Measurements from ENCODE around the gene TNS3. TPM values are rescaled to one million over a fixed set of nuclear protein-coding genes. Genes with fewer than 3 reads are reported as not detected.

Gene TNS3
- total and polyA plus RNA-seq, 2 of the 13 experiments (the other 11 are each of a cell fraction or from before 2014, with no cell fraction given) = 52.9 to 55.7 TPM

DNA sequence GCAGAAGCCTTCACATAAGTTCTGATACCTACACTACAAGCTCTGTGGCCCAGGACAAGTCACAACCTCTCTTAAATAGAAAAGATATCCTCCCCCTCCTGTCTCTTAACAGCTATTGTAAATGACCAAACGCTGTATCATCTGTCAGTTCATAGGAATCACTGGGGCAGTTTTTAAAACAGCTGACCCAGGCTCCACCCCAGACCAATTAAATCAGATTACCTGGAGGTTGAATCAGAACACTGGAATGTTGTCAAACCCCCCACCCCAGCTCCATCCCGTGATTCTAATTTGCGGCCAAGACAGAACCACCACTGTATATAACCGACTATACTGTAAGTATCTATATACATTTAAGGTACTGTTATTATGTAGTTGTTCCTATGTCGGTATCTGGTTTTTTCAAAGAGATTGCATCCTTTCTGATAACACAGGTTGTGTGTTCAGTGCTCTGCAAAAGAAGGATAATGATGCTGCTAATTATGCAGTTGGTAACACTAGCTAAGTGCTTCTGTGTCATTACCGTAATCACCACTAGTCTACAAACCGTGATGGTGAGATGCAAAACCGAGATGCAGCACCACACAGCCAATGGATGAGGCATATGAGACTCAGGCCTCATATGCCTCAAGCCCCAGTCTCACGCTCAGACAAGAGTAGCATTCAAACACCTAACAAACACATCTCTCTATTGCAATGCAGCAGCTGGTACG is 47.4 kb downstream of the TNS3 start:
- Histone ChIP-seq H3K9me3 (ENCODE audit: low read length) (no peaks in the 10 kb centered on the region), H2AFZ (ENCODE audit: low read length) (no peak overlapping the region), H3K79me2 (ENCODE audit: insufficient read depth, low read length) (peaks cover 93% of the 10 kb centered on the region), H3K4me1 (ENCODE audit: insufficient read depth, low read length) (peaks cover 96% of the 10 kb centered on the region), H3K4me2 (ENCODE audit: low read depth, low read length) (peak overlapping the region; percentile 90), H3K9ac (ENCODE audit: insufficient read depth, low read depth, low read length) (no peak overlapping the region), H3K27ac (ENCODE audit: extremely low read length, insufficient read depth, low read length) (peak overlapping the region; percentile 86), H3K4me3 (replicated peaks in 1 of 3; ENCODE audit: insufficient read depth in 1 of 3, low read depth in 2 of 3, low read length in 3 of 3) (peak overlapping the region in 1 of 3 experiments; percentile 68; a peak in 1 of 6 replicates), H3K36me3 (replicated peaks in 1 of 2; ENCODE audit: control insufficient read depth in 1 of 2, insufficient read depth in 2 of 2, low read length in 2 of 2) (peaks cover 2 to 5% of the 10 kb centered on the region in 2 experiments), H4K20me1 (ENCODE audit: insufficient read depth, low read length) (peaks cover 36% of the 10 kb centered on the region), H3K27me3 (ENCODE audit: control insufficient read depth in 1 of 2, insufficient read depth in 2 of 2, low read length in 2 of 2) (no peaks in the 10 kb centered on the region; a peak in 1 of 5 replicates)
- no peak for DNase-seq (ENCODE audit: low spot score)
- TF ChIP-seq MXD4 (CRISPR knock-in tag; IDR thresholded peaks at IDR 0.05) (0 out of 2 replicates have a peak, but pooled peaks have one; percentile 10), ZEB1 (IDR thresholded peaks at IDR 0.05; ENCODE audit: insufficient replicate concordance, low read depth) (no peak), ZNF230 (CRISPR knock-in tag; IDR thresholded peaks at IDR 0.05) (no peak), TRIM24 (CRISPR knock-in tag; IDR thresholded peaks at IDR 0.05) (no peak), MYNN (CRISPR knock-in tag; IDR thresholded peaks at IDR 0.05; ENCODE audit: low read depth) (0 out of 2 replicates have a peak, but pooled peaks have one; percentile 3), REPIN1 (CRISPR knock-in tag; IDR thresholded peaks at IDR 0.05; ENCODE audit: borderline replicate concordance, low read depth) (no peak), MBD4 (IDR thresholded peaks at IDR 0.05; ENCODE audit: borderline replicate concordance, low read length) (no peak), ARHGAP35 (CRISPR knock-in tag; IDR thresholded peaks at IDR 0.05; ENCODE audit: borderline replicate concordance) (no peak), GZF1 (CRISPR knock-in tag; IDR thresholded peaks at IDR 0.05) (peak; percentile 97), ATF1 (CRISPR knock-in tag; IDR thresholded peaks at IDR 0.05) (0 out of 2 replicates have a peak, but pooled peaks have one; percentile 30), CBFB (CRISPR knock-in tag; IDR thresholded peaks at IDR 0.05) (no peak), ZNF205 (CRISPR knock-in tag; IDR thresholded peaks at IDR 0.05) (no peak), ZZZ3 (CRISPR knock-in tag; IDR thresholded peaks at IDR 0.05; ENCODE audit: borderline replicate concordance) (no peak), ZNF17 (CRISPR knock-in tag; IDR thresholded peaks at IDR 0.05) (no peak), RAD21 (CRISPR knock-in tag; IDR thresholded peaks at IDR 0.05) (0 out of 2 replicates have a peak, but pooled peaks have one; percentile 6), MIER2 (CRISPR knock-in tag; IDR thresholded peaks at IDR 0.05) (no peak), ELF3 (CRISPR knock-in tag; IDR thresholded peaks at IDR 0.05) (no peak), DNMT1 (CRISPR knock-in tag; IDR thresholded peaks at IDR 0.05) (no peak)
- TF ChIP-seq, protein P1, sequence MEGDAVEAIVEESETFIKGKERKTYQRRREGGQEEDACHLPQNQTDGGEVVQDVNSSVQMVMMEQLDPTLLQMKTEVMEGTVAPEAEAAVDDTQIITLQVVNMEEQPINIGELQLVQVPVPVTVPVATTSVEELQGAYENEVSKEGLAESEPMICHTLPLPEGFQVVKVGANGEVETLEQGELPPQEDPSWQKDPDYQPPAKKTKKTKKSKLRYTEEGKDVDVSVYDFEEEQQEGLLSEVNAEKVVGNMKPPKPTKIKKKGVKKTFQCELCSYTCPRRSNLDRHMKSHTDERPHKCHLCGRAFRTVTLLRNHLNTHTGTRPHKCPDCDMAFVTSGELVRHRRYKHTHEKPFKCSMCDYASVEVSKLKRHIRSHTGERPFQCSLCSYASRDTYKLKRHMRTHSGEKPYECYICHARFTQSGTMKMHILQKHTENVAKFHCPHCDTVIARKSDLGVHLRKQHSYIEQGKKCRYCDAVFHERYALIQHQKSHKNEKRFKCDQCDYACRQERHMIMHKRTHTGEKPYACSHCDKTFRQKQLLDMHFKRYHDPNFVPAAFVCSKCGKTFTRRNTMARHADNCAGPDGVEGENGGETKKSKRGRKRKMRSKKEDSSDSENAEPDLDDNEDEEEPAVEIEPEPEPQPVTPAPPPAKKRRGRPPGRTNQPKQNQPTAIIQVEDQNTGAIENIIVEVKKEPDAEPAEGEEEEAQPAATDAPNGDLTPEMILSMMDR (CRISPR knock-in tag; IDR thresholded peaks at IDR 0.05) = peak; percentile 20; the same call in 1 of the 2 replicates
- TF ChIP-seq, protein P2, sequence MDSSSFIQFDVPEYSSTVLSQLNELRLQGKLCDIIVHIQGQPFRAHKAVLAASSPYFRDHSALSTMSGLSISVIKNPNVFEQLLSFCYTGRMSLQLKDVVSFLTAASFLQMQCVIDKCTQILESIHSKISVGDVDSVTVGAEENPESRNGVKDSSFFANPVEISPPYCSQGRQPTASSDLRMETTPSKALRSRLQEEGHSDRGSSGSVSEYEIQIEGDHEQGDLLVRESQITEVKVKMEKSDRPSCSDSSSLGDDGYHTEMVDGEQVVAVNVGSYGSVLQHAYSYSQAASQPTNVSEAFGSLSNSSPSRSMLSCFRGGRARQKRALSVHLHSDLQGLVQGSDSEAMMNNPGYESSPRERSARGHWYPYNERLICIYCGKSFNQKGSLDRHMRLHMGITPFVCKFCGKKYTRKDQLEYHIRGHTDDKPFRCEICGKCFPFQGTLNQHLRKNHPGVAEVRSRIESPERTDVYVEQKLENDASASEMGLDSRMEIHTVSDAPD (CRISPR knock-in tag; IDR thresholded peaks at IDR 0.05) = no peak
- WGBS (ENCODE audit: low lambda C conversion rate) = 39% methylated on average over 9 of the region's 10 CpGs
- in situ Hi-C loops (cut with HindIII; ENCODE audit: extremely low pct_ligation_motif_present, low pct_unique_long_range_greater_than_20kb) (no loop called here), intact Hi-C loops (cut with micrococcal nuclease; ENCODE audit: unreplicated experiment) (loop anchor here (2.0 to 5.0 kb wide), 2 partner anchors 64 to 198 kb away; no protein-coding TSS in a partner anchor)
- ATAC-seq = peak; percentile 50
- POLR2A ChIA-PET = interaction anchor here (0.9 to 2.7 kb wide), 11 partner anchors 15 to 253 kb away, joined by 3 to 13 read pairs (median 5); no protein-coding TSS in a partner anchor
- CTCF ChIA-PET (ENCODE audit: low intra/inter-chr PET ratio, low total read pairs) = no interaction called here
- FAIRE-seq = no peak
- BruUV-seq (replicated peaks) = no TSS peak

All from HepG2 (cell line).